ENCODE data around the gene PCDHA4.

DNA sequence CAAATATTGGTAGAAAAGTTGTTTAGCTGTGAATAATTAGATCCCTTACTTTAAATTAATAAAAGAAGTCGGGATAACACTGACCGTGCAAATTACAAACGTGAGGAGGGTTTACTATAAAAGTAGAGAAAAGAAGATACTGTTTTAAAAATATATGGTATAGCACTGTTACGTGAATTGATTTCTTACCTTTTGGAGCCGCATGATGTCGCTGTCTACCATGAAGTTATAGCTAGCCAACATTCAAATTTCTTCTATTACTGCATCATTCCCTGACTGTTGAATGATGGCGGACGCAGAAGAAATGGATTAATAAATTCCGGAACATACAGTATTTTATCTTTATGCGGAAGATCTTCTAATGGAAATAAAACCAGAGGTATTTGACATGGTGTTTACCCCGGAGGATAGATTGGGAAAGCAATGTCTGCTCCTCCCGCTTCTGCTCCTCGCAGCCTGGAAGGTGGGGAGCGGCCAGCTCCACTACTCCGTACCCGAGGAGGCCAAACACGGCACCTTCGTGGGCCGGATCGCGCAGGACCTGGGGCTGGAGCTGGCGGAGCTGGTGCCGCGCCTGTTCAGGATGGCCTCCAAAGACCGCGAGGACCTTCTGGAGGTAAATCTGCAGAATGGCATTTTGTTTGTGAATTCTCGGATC, 21.0 kb downstream of the PCDHA4 start, which contains the start of gene PCDHA6:
- TF ChIP-seq, protein P1, sequence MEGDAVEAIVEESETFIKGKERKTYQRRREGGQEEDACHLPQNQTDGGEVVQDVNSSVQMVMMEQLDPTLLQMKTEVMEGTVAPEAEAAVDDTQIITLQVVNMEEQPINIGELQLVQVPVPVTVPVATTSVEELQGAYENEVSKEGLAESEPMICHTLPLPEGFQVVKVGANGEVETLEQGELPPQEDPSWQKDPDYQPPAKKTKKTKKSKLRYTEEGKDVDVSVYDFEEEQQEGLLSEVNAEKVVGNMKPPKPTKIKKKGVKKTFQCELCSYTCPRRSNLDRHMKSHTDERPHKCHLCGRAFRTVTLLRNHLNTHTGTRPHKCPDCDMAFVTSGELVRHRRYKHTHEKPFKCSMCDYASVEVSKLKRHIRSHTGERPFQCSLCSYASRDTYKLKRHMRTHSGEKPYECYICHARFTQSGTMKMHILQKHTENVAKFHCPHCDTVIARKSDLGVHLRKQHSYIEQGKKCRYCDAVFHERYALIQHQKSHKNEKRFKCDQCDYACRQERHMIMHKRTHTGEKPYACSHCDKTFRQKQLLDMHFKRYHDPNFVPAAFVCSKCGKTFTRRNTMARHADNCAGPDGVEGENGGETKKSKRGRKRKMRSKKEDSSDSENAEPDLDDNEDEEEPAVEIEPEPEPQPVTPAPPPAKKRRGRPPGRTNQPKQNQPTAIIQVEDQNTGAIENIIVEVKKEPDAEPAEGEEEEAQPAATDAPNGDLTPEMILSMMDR (IDR thresholded peaks at IDR 0.05), result no peak
- TF ChIP-seq POLR2A (IDR thresholded peaks at IDR 0.05), result no peak

All from upper lobe of left lung (tissue), 4 donors.